A673 (cell line): ENCODE results near the gene MAX. TPM values are rescaled to one million over a fixed set of nuclear protein-coding genes. Genes with fewer than 3 reads are reported as not detected.
A peak's percentile ranks its signal among the peaks of the same experiment; 100 is the strongest.

Experiments
- Bru-seq: library from RNA; stranded (reverse); fragments of 400-500 nt; gene quantifications from one replicate; lab custom pipeline; 2021; lab: Mats Ljungman, UMichigan
- BruChase-seq, 2 experiments: library from RNA; stranded (reverse); fragments of 400-500 nt; gene quantifications; one replicate each; lab custom pipeline; 2021; lab: Mats Ljungman, UMichigan
- BruUV-seq: library from RNA; stranded (reverse); fragments of 400-500 nt; replicated peaks from 2 replicates; lab custom pipeline; 2021; lab: Mats Ljungman, UMichigan
- CTCF ChIA-PET: fragments of 300-600 bp; sonication (Branson Sonifier 250); formaldehyde crosslinking; loops from one replicate; lab custom pipeline; 2022; ENCODE audit warnings: antibody characterized with exemption; lab: Charles Lee
- POLR2A ChIA-PET: fragments of 300-600 bp; sonication (Branson Sonifier 250); formaldehyde crosslinking; loops from one replicate; lab custom pipeline; 2022; ENCODE audit warnings: antibody characterized with exemption; ENCODE audit not compliant: low non-redundant PET; lab: Charles Lee
- DNase-seq: peaks from one replicate; pipeline ENCODE4 v3.0.0-alpha.2; 2015; ENCODE audit warnings: low spot score
- H3K27ac ChIP-seq: fragments of 200-600 bp; sonication (generic); 2 replicates; pipeline ENCODE4 v1.5.1; 2016; ENCODE audit warnings: mixed run types, low read depth, mild to moderate bottlenecking, mixed read lengths, antibody characterized with exemption, low read length; ENCODE audit not compliant: poor library complexity, severe bottlenecking
- H3K27me3 ChIP-seq: fragments of 200-600 bp; sonication (generic); replicated peaks from 2 replicates; pipeline ENCODE4 v1.6.1; 2017; ENCODE audit warnings: mixed run types, low read depth, mild to moderate bottlenecking, mixed read lengths, antibody characterized with exemption, low read length; ENCODE audit not compliant: insufficient read depth, poor library complexity
- H3K36me3 ChIP-seq: fragments of 200-600 bp; sonication (generic); 2 replicates; pipeline ENCODE4 v1.6.1; 2016; ENCODE audit warnings: mixed run types, mild to moderate bottlenecking, mixed read lengths, antibody characterized with exemption, low read length; ENCODE audit not compliant: insufficient read depth, poor library complexity, severe bottlenecking
- H3K4me1 ChIP-seq: fragments of 200-600 bp; sonication (generic); 2 replicates; pipeline ENCODE4 v1.6.1; 2017; ENCODE audit warnings: mixed run types, mild to moderate bottlenecking, mixed read lengths, antibody characterized with exemption, low read length; ENCODE audit not compliant: insufficient read depth, poor library complexity, severe bottlenecking
- H3K4me3 ChIP-seq: fragments of 200-600 bp; sonication (generic); 2 replicates; pipeline ENCODE4 v1.5.1; 2016; ENCODE audit warnings: low read depth, mixed run types, mild to moderate bottlenecking, mixed read lengths, low read length; ENCODE audit not compliant: poor library complexity, severe bottlenecking
- H3K9me3 ChIP-seq: fragments of 200-600 bp; sonication (generic); 2 replicates; pipeline ENCODE4 v1.6.1; 2016; ENCODE audit warnings: mixed run types, low read depth, mild to moderate bottlenecking, mixed read lengths, antibody characterized with exemption, low read length; ENCODE audit not compliant: poor library complexity, severe bottlenecking
- EZH2 ChIP-seq: fragments of 200-600 bp; sonication (generic); IDR thresholded peaks from 2 replicates; pipeline ENCODE4 v1.6.1; 2017; ENCODE audit warnings: borderline replicate concordance, low read depth, mild to moderate bottlenecking, mixed read lengths, antibody characterized with exemption, low read length; ENCODE audit not compliant: poor library complexity, severe bottlenecking
- intact Hi-C: fragments of 100-400 bp; cut with micrococcal nuclease; formaldehyde crosslinking; loops from one replicate; pipeline ENCODE4 v1.10.0; 2022; ENCODE audit not compliant: unreplicated experiment
- long read RNA-seq: library from polyadenylated mRNA; stranded (forward); transcript quantifications from one replicate; pipeline ENCODE4 v2.0.0, GENCODE V29; 2022
- total RNA-seq: library from RNA; stranded (reverse); gene quantifications from 2 replicates; pipeline ENCODE4 v1.2.3, GENCODE V29; 2021
- TF ChIP-seq, protein P1 (sequence below): fragments of 300-800, 200-600 bp; sonication (generic); conservative IDR thresholded peaks from 2 replicates; pipeline ENCODE4 v1.5.1; 2017; ENCODE audit warnings: low read depth, mild to moderate bottlenecking, antibody characterized with exemption, low read length, moderate library complexity, mixed read lengths

MAX gene, protein sequence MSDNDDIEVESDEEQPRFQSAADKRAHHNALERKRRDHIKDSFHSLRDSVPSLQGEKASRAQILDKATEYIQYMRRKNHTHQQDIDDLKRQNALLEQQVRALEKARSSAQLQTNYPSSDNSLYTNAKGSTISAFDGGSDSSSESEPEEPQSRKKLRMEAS
- total RNA-seq (75.1 and 81.2 TPM in 2 replicates), Bru-seq, nascent RNA (percentile 63 among the genes with signal in this experiment), BruChase-seq, experiment 1, labeled RNA remaining after a 2-hour chase (percentile 67 among the genes with signal in this experiment), BruChase-seq, experiment 2, labeled RNA remaining after a 6-hour chase (percentile 64 among the genes with signal in this experiment)
- long read RNA-seq, transcript MAX-205 (5 exons, 1,546 nt), result minor isoform, 10 of 65 reads
- long read RNA-seq, transcript MAX-204 (4 exons, 1,973 nt), result major isoform, 27 of 65 reads
- long read RNA-seq, partial matches to known transcripts, result 0 of 65 reads
- long read RNA-seq, other reads (novel, unspliced or antisense), result 24 of 65 reads

DNA sequence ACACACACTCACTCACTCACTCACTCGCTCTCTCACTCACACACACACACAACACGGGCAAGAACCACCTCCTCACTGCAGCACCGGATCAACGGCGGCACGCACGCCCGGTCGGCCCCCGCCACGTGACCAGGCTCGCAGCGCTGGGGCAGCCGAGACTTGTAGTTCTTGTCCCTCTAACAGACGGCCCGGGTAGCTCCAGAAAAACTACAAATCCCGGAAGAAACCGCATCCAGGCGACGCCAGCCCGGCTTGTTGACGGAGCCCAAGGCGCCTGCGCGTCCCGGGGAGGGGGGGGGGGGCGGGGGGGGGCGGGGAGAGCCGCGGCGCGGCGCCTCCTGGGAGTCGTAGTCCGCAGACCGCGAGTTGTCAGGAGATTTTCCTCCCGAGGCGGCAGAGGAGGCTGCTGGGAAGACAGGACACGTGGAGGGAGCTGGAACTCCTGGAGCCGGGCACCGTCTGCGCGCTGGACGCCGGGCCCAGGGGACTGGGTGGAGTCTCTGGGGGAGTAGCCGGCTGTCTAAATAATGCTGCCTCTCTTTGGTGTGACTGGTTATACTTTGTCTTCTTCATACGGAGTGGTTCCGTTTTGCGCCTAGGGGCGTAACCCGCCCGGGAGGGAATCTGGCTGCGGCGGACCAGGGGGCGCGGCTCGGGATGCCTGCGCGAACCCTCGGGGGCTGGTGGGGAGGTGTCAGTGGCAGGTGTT, at the start of gene MAX:
Gene MAX, minus strand, starts transcription at position 77 of the 709 bp plus-strand sequence. CDS start 178 bp downstream, outside the sequence.
- Histone ChIP-seq H3K9me3 (no peaks in the 10 kb centered on the region), H3K36me3 (peaks cover 3% of the 10 kb centered on the region), H3K4me3 (peak within 1 kb of the TSS; percentile 96), H3K4me1 (peaks cover 9% of the 10 kb centered on the region), H3K27me3 (no peaks in the 10 kb centered on the region), H3K27ac (peak within 1 kb of the TSS; percentile 81)
- no TSS peak for BruUV-seq
- intact Hi-C loops, result no loop called here
- DNase-seq, result peak; percentile 99
- CTCF ChIA-PET, result interaction anchor here (0.7 kb wide), 1 partner anchor 457 kb away, joined by 3 read pairs; no protein-coding TSS in a partner anchor
- TF ChIP-seq, protein P1, sequence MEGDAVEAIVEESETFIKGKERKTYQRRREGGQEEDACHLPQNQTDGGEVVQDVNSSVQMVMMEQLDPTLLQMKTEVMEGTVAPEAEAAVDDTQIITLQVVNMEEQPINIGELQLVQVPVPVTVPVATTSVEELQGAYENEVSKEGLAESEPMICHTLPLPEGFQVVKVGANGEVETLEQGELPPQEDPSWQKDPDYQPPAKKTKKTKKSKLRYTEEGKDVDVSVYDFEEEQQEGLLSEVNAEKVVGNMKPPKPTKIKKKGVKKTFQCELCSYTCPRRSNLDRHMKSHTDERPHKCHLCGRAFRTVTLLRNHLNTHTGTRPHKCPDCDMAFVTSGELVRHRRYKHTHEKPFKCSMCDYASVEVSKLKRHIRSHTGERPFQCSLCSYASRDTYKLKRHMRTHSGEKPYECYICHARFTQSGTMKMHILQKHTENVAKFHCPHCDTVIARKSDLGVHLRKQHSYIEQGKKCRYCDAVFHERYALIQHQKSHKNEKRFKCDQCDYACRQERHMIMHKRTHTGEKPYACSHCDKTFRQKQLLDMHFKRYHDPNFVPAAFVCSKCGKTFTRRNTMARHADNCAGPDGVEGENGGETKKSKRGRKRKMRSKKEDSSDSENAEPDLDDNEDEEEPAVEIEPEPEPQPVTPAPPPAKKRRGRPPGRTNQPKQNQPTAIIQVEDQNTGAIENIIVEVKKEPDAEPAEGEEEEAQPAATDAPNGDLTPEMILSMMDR, result no peak
- no peak for TF ChIP-seq EZH2
- POLR2A ChIA-PET, result interaction anchor here (1.0 kb wide), 1 partner anchor 127 kb away, joined by 6 read pairs; no protein-coding TSS in a partner anchor

DNA sequence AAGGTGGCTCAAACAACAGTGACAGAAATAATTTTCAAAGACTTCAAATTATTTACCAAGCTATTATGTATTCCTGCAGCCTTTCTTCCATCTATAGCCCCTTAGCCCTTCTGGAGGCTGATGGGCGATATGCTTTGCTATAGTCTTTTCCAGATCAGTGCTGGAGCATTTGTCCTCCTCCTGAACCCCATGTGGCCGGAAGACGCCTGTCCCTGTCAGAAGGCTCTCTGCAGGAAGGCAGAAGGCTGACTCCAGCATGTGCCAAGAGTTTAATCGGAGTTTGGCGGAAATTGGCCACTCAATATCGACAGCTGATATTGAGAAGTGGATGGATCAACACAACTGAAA, 49.3 kb upstream of the MAX start:
- no peak for DNase-seq
- Histone ChIP-seq H3K36me3 (no peaks in the 10 kb centered on the region), H3K4me1 (no peaks in the 10 kb centered on the region), H3K27me3 (no peaks in the 10 kb centered on the region), H3K27ac (no peak overlapping the region), H3K9me3 (no peaks in the 10 kb centered on the region), H3K4me3 (no peak overlapping the region)
- CTCF ChIA-PET, result no interaction called here
- POLR2A ChIA-PET, result no interaction called here
- BruUV-seq, result no TSS peak
- intact Hi-C loops, result no loop called here
- no peak for TF ChIP-seq EZH2
- TF ChIP-seq, protein P1, result no peak

DNA sequence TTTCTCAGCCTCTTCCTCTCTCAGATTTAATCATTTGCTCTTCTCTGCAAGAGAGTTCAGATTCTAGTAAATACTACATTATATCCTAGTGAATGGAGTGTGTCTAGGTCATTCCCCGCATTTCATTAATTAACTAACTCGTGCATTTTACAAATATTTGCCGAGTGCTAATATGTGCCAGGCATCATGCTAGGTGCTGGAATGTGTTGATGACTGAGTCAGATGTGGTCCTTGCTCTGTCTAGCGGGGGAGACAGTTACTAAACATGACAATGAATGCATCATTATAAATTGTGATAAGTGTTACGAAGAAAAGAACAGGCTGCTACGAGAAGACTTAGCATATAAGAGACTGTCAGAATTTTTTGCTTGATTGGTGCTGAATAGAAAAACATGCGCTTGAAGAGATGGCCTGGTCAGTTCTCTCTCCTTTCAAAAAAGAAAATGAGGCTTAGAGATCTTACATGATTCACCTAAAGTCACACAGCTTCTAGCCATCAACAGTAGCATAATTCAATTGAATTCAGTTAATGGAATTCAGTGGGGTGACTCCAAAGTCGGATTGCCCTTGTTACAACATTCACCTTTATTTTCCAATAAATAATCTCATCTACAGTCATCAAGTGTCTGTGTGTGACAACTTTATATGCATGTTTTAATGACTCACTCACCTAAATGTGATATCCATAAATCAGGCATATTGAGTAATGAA, 48.7 kb upstream of the MAX start:
- CTCF ChIA-PET, result no interaction called here
- Histone ChIP-seq H3K36me3 (no peaks in the 10 kb centered on the region), H3K9me3 (no peaks in the 10 kb centered on the region), H3K4me3 (no peak overlapping the region), H3K27me3 (no peaks in the 10 kb centered on the region), H3K27ac (no peak overlapping the region), H3K4me1 (no peaks in the 10 kb centered on the region)
- intact Hi-C loops, result no loop called here
- BruUV-seq, result no TSS peak
- TF ChIP-seq, protein P1, result no peak
- no peak for TF ChIP-seq EZH2
- no peak for DNase-seq
- POLR2A ChIA-PET, result no interaction called here
